Glutamatergic neuron (in vitro differentiated cells): Measurements from ENCODE around the gene ADGRF1. TPM values are rescaled to one million over a fixed set of nuclear protein-coding genes. Genes with fewer than 3 reads are reported as not detected.

Experiments
- DNase-seq: peaks from one replicate; pipeline ENCODE4 v3.0.0; 2022
- H3K27ac Mint-ChIP-seq: one replicate; pipeline ENCODE4 v1.8.0; 2020; ENCODE audit warnings: mild to moderate bottlenecking, mixed read lengths, inconsistent platforms; ENCODE audit not compliant: unreplicated experiment
- H3K27me3 Mint-ChIP-seq: one replicate; pipeline ENCODE4 v1.8.0; 2020; ENCODE audit warnings: mild to moderate bottlenecking, moderate library complexity, mixed read lengths, inconsistent platforms; ENCODE audit not compliant: unreplicated experiment
- H3K36me3 Mint-ChIP-seq: one replicate; pipeline ENCODE4 v1.8.0; 2020; ENCODE audit warnings: mild to moderate bottlenecking, mixed read lengths, inconsistent platforms; ENCODE audit not compliant: unreplicated experiment
- H3K4me1 Mint-ChIP-seq: one replicate; pipeline ENCODE4 v1.8.0; 2020; ENCODE audit warnings: mild to moderate bottlenecking, low read depth, mixed read lengths, inconsistent platforms; ENCODE audit not compliant: unreplicated experiment
- H3K4me3 Mint-ChIP-seq: one replicate; pipeline ENCODE4 v1.8.0; 2020; ENCODE audit warnings: mild to moderate bottlenecking, mixed read lengths, inconsistent platforms; ENCODE audit not compliant: unreplicated experiment
- H3K9me3 Mint-ChIP-seq: one replicate; pipeline ENCODE4 v1.8.0; 2020; ENCODE audit warnings: mild to moderate bottlenecking, moderate library complexity, mixed read lengths, inconsistent platforms; ENCODE audit not compliant: unreplicated experiment
- CTCF ChIP-seq: fragments of 200-600 bp; sonication (generic); IDR thresholded peaks from one replicate; pipeline ENCODE4 v1.5.0; 2021; ENCODE audit not compliant: partially characterized antibody, unreplicated experiment
- total RNA-seq: library from RNA; stranded (reverse); fragmentation: NEBNext Ultra II Directional; extraction: Animal tissue kit (Norgen Biotek cat#: 25700); gene quantifications from one replicate; pipeline ENCODE4 v1.2.1, GENCODE V29; 2021; ENCODE audit not compliant: unreplicated experiment

Gene ADGRF1
- total RNA-seq, 1 donor from 2014 or later: not detected

GRCh38 chr6:47029865-47030561 lies 12.1 kb downstream of the ADGRF1 start:
- no peak overlapping the region for H3K27ac Mint-ChIP-seq
- peaks cover 2% of the 10 kb centered on the region for H3K27me3 Mint-ChIP-seq
- no peak for TF ChIP-seq CTCF
- H3K4me1 Mint-ChIP-seq: peaks cover 3% of the 10 kb centered on the region
- H3K9me3 Mint-ChIP-seq: no peaks in the 10 kb centered on the region
- H3K4me3 Mint-ChIP-seq: no peak overlapping the region
- DNase-seq: no peak
- H3K36me3 Mint-ChIP-seq: no peaks in the 10 kb centered on the region

- DNase-seq: no peak
- Mint-ChIP-seq H3K36me3 (no peaks in the 10 kb centered on the region), H3K27me3 (peaks cover 2% of the 10 kb centered on the region), H3K27ac (no peak overlapping the region), H3K9me3 (no peaks in the 10 kb centered on the region), H3K4me3 (no peak overlapping the region), H3K4me1 (peaks cover 3% of the 10 kb centered on the region)
- TF ChIP-seq CTCF: no peak
These were observed 13.2 kb downstream of the ADGRF1 start for GRCh38 chr6:47028835-47029360.

GRCh38 chr6:47027315-47027714 lies 14.8 kb downstream of the ADGRF1 start:
- H3K4me3 Mint-ChIP-seq: no peak overlapping the region

GRCh38 chr6:47026679-47027078 lies 15.5 kb downstream of the ADGRF1 start:
- peaks cover 2% of the 10 kb centered on the region for H3K27me3 Mint-ChIP-seq
- no peaks in the 10 kb centered on the region for H3K4me1 Mint-ChIP-seq
- DNase-seq: no peak
- H3K27ac Mint-ChIP-seq: no peak overlapping the region
- no peaks in the 10 kb centered on the region for H3K9me3 Mint-ChIP-seq
- no peak overlapping the region for H3K4me3 Mint-ChIP-seq
- TF ChIP-seq CTCF: no peak
- H3K36me3 Mint-ChIP-seq: no peaks in the 10 kb centered on the region

More at GRCh38 chr6:47027315-47027714, 14.8 kb downstream of the ADGRF1 start:
- H3K27ac Mint-ChIP-seq: no peak overlapping the region
- no peaks in the 10 kb centered on the region for H3K36me3 Mint-ChIP-seq
- no peak for DNase-seq
- no peaks in the 10 kb centered on the region for H3K9me3 Mint-ChIP-seq
- peaks cover 2% of the 10 kb centered on the region for H3K27me3 Mint-ChIP-seq
- no peak for TF ChIP-seq CTCF
- H3K4me1 Mint-ChIP-seq: no peaks in the 10 kb centered on the region

- Mint-ChIP-seq H3K4me1 (no peaks in the 10 kb centered on the region), H3K27me3 (no peaks in the 10 kb centered on the region), H3K36me3 (no peaks in the 10 kb centered on the region), H3K27ac (no peak overlapping the region), H3K4me3 (no peak overlapping the region), H3K9me3 (no peaks in the 10 kb centered on the region)
- TF ChIP-seq CTCF: no peak
- DNase-seq: no peak
These were observed 18.6 kb downstream of the ADGRF1 start for GRCh38 chr6:47023573-47023972.
